K562 (cell line): ENCODE data around the gene APC. TPM values are rescaled to one million over a fixed set of nuclear protein-coding genes. Genes with fewer than 3 reads are reported as not detected.

Experiments used
- ATAC-seq: fragments of 200-7000 bp; cut with Tn5 transposase; 3 replicates; pipeline ENCODE4 v1.9.1; 2020; ENCODE audit warnings: moderate library complexity
- BruUV-seq: library from RNA; stranded (reverse); fragments of 400-500 nt; replicated peaks from 2 replicates; lab custom pipeline; 2021; lab: Mats Ljungman, UMichigan
- CTCF ChIA-PET: fragments of 300-600 bp; formaldehyde crosslinking; extraction: SDS; loops from one replicate; lab custom pipeline; 2021; ENCODE audit warnings: low intra/inter-chr PET ratio; lab: Yijun Ruan, JAX
- POLR2A ChIA-PET: fragments of 300-600, 350-650 bp; sonication (Branson Sonifier 250); formaldehyde crosslinking; extraction: SDS; loops from one replicate; lab custom pipeline; 2021; ENCODE audit warnings: antibody characterized with exemption, inconsistent platforms; lab: Yijun Ruan, JAX
- DNase-seq, 4 experiments: peaks; one replicate each; pipeline versions ENCODE4 v3.0.0 to v3.0.0-alpha.2; 2011 to 2018; ENCODE audit warnings: low spot score in 3 of 4, mixed read lengths in 3 of 4; ENCODE audit errors: extremely low read depth in 1 of 4
- FAIRE-seq: peaks from 2 replicates; lab custom pipeline; 2011; peaks lifted over from hg19 to GRCh38; lab: Jason Lieb, UNC
- H2AFZ ChIP-seq: 2 replicates; pipeline ENCODE4 v1.6.0; 2011; ENCODE audit warnings: low read depth, low read length, control low read depth, inconsistent platforms
- H3K27ac ChIP-seq: fragments of 200-600 bp; 3 replicates; pipeline ENCODE4 v1.8.0; 2011; ENCODE audit warnings: low read depth, mild to moderate bottlenecking, control low read depth, inconsistent platforms, low read length, moderate library complexity, mixed read lengths; ENCODE audit errors: extremely low read depth
- H3K27me3 ChIP-seq, 2 experiments: fragments of 300-600 bp in 1 of 2; 2 replicates in 1 of 2; 3 replicates in 1 of 2; pipeline versions ENCODE4 v1.6.0 to v1.8.0; 2011; ENCODE audit warnings: inconsistent platforms in 2 of 2, low read length in 2 of 2, mild to moderate bottlenecking in 1 of 2, mixed read lengths in 1 of 2, moderate library complexity in 1 of 2; ENCODE audit not compliant: control insufficient read depth in 2 of 2, insufficient read depth in 2 of 2
- H3K36me3 ChIP-seq: fragments of 300-600 bp; 3 replicates; pipeline ENCODE4 v1.8.0; 2011; ENCODE audit warnings: mild to moderate bottlenecking, low read length, inconsistent platforms; ENCODE audit not compliant: control insufficient read depth, insufficient read depth
- H3K4me1 ChIP-seq, 2 experiments: fragments of 200-600 bp in 1 of 2; replicated peaks in 1 of 2; 2 replicates in 1 of 2; 3 replicates in 1 of 2; pipeline versions ENCODE4 v1.5.1 to v1.8.0; 2011; ENCODE audit warnings: inconsistent platforms in 2 of 2, low read length in 2 of 2, mild to moderate bottlenecking in 1 of 2, mixed read lengths in 1 of 2, moderate library complexity in 1 of 2; ENCODE audit not compliant: control insufficient read depth in 2 of 2, insufficient read depth in 2 of 2
- H3K4me2 ChIP-seq: 2 replicates; pipeline ENCODE4 v1.6.1; 2011; ENCODE audit warnings: low read length, control low read depth, inconsistent platforms, mixed read lengths; ENCODE audit not compliant: insufficient read depth
- H3K4me3 ChIP-seq: fragments of 200-600 bp; sonication (generic), shearing (Covaris generic); 2 replicates; pipeline ENCODE4 v1.5.1; 2016; ENCODE audit warnings: control low read depth, inconsistent platforms
- H3K79me2 ChIP-seq: fragments of 200-600 bp; 3 replicates; pipeline ENCODE4 v1.8.0; 2011; ENCODE audit warnings: low read length, inconsistent platforms; ENCODE audit not compliant: control insufficient read depth, insufficient read depth
- H3K9ac ChIP-seq, 2 experiments: 2 replicates each; pipeline versions ENCODE4 v1.6.0 to v1.6.1; 2011; ENCODE audit warnings: low read depth in 2 of 2, low read length in 2 of 2, control low read depth in 1 of 2, inconsistent platforms in 1 of 2, mild to moderate bottlenecking in 1 of 2, mixed read lengths in 1 of 2; ENCODE audit not compliant: insufficient read depth in 1 of 2
- H3K9me1 ChIP-seq: one replicate; pipeline ENCODE4 v1.6.0; 2011; ENCODE audit warnings: inconsistent platforms, mild to moderate bottlenecking, low read length, moderate library complexity; ENCODE audit not compliant: control insufficient read depth, insufficient read depth
- H3K9me3 ChIP-seq: replicated peaks from 2 replicates; pipeline ENCODE4 v1.5.1; 2011; ENCODE audit warnings: low read depth, low read length, inconsistent platforms; ENCODE audit not compliant: control insufficient read depth, insufficient read depth
- H4K20me1 ChIP-seq: replicated peaks from 2 replicates; pipeline ENCODE4 v1.6.1; 2011; ENCODE audit warnings: low read length, inconsistent platforms, mixed read lengths; ENCODE audit not compliant: control insufficient read depth, insufficient read depth
- FOXK1 ChIP-seq: sonication (generic); formaldehyde crosslinking; IDR thresholded peaks from 2 replicates; pipeline ENCODE4 v1.8.0; 2022; ENCODE audit warnings: missing genetic modification reagents, mild to moderate bottlenecking, borderline replicate concordance
- KDM1A ChIP-seq, 2 experiments: fragments of 450-650 bp; IDR thresholded peaks; 2 replicates each; pipeline ENCODE4 v1.6.1; 2016; ENCODE audit warnings: mild to moderate bottlenecking in 2 of 2
- NELFE ChIP-seq: IDR thresholded peaks from 2 replicates; pipeline ENCODE4 v1.6.1; 2011; ENCODE audit warnings: mild to moderate bottlenecking; ENCODE audit not compliant: insufficient read depth, insufficient read length
- SMARCC2 ChIP-seq: fragments of 450-650 bp; IDR thresholded peaks from 2 replicates; pipeline ENCODE4 v1.6.1; 2017; ENCODE audit warnings: antibody characterized with exemption, moderate library complexity, mild to moderate bottlenecking, low read depth
- SNIP1 ChIP-seq: fragments of 450-650 bp; IDR thresholded peaks from 2 replicates; pipeline ENCODE4 v1.7.1; 2017; ENCODE audit warnings: low read depth, mild to moderate bottlenecking
- SRSF1 ChIP-seq: fragments of 200-400 bp; formaldehyde crosslinking; IDR thresholded peaks from 2 replicates; pipeline ENCODE4 v1.6.1; 2017; ENCODE audit warnings: mild to moderate bottlenecking, low read depth, low read length, moderate library complexity
- WGBS: fragments of 100-300 bp; shearing (Covaris generic); methylation state at CpG from one replicate; pipeline ENCODE4 v1.1.6; 2016; ENCODE audit warnings: low coverage, mixed read lengths; ENCODE audit not compliant: insufficient coverage; ENCODE audit errors: missing lambda C conversion rate; 5-methylcytosine and 5-hydroxymethylcytosine counted together
- in situ Hi-C: fragments of 300-500 bp; cut with MboI; formaldehyde crosslinking; loops from 4 replicates; pipeline ENCODE4 v1.15.0; 2018; ENCODE audit warnings: inconsistent platforms, mixed read lengths
- intact Hi-C: fragments of 100-400 bp; cut with micrococcal nuclease; formaldehyde crosslinking; loops from 2 replicates; pipeline ENCODE4 v1.14.2; 2022
- polyA plus RNA-seq, 8 experiments: library from polyadenylated mRNA; depleted of rRNA in 4 of 8; stranded (reverse) in 5 of 8; unstranded in 3 of 8; fragments of >200 nt; fragmentation: Nextera tagmentation in 2 of 8; fragmentation: Illumina TruSeq in 1 of 8; extraction: Ambion mirVana in 2 of 8; extraction: Trizol in 1 of 8; gene quantifications; 2 replicates each; pipeline versions ENCODE4 v1.2.1 to v1.2.3, GENCODE V29; 2011 to 2014; ENCODE audit warnings: inconsistent platforms in 1 of 8, missing spikeins in 1 of 8
- total RNA-seq, 7 experiments: library from RNA; depleted of rRNA in 6 of 7; stranded (reverse); fragments of >200 nt in 6 of 7; fragmentation: Illumina TruSeq in 2 of 7; extraction: Trizol in 2 of 7; gene quantifications; 2 replicates each; pipeline versions ENCODE4 v1.2.1 to v1.2.3, GENCODE V29; 2011 to 2021; ENCODE audit warnings: low replicate concordance in 1 of 7
- TF ChIP-seq, protein P1 (sequence below): fragments of 450-650 bp; formaldehyde crosslinking; conservative IDR thresholded peaks from 2 replicates; pipeline ENCODE4 v1.4.0; 2022; ENCODE audit warnings: mild to moderate bottlenecking, missing genetic modification characterization

The APC gene
- total and polyA plus RNA-seq, 9 of the 15 experiments (the other 6 are each of a cell fraction or from before 2014, with no cell fraction given): 5.7 to 29.5 (median 15.4) TPM

DNA sequence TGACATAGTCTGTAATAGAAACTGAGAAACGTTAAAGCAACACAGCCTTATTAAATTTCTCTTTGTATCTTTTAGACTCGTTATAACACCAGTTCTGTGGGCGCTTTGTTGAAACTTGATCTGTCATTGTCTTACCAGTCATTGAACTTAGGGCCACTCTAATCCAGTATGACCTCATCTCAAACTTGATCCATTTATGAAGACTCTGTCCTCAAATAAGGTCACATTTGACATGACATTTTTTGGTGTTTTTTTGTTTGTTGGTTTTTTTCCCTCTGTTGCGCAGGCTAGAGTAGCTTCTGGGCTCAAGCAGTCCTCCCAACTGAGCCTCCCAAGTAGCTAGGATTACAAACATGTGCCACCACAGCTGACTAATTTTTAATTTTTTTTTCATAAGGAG, 5.9 kb downstream of the APC start:
- Histone ChIP-seq H3K36me3 (peaks cover 4% of the 10 kb centered on the region; the same call in 1 of the 3 replicates), H3K9me3 (no peaks in the 10 kb centered on the region), H3K9me1 (no peaks in the 10 kb centered on the region), H3K79me2 (peaks cover 73% of the 10 kb centered on the region), H3K27me3 (no peaks in the 10 kb centered on the region), H2AFZ (no peak overlapping the region), H3K4me3 (no peak overlapping the region), H3K9ac (no peak overlapping the region), H3K4me1 (peaks cover 7 to 15% of the 10 kb centered on the region in 2 experiments; a peak in 4 of 5 replicates), H3K4me2 (no peak overlapping the region)
- CTCF ChIA-PET: no interaction called here
- WGBS: 65% methylated on average over 4 of the region's 4 CpGs
- DNase-seq (no peak), ATAC-seq (no peak), FAIRE-seq (no peak)
- intact Hi-C loops (loop anchor here (5.0 kb wide), 2 partner anchors 179 to 196 kb away; partner anchors contain the start of gene REEP5), in situ Hi-C loops (no loop called here)
- POLR2A ChIA-PET: interaction anchor here (0.9 kb wide), 1 partner anchor 13 kb away, joined by 3 read pairs; no protein-coding TSS in a partner anchor
- BruUV-seq: no TSS peak
- no peak for TF ChIP-seq NELFE
- TF ChIP-seq, protein P1, sequence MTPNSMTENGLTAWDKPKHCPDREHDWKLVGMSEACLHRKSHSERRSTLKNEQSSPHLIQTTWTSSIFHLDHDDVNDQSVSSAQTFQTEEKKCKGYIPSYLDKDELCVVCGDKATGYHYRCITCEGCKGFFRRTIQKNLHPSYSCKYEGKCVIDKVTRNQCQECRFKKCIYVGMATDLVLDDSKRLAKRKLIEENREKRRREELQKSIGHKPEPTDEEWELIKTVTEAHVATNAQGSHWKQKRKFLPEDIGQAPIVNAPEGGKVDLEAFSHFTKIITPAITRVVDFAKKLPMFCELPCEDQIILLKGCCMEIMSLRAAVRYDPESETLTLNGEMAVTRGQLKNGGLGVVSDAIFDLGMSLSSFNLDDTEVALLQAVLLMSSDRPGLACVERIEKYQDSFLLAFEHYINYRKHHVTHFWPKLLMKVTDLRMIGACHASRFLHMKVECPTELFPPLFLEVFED: no peak
- TF ChIP-seq SNIP1: no peak
- no peak for TF ChIP-seq FOXK1 (CRISPR knock-in tag)
- TF ChIP-seq SRSF1: no peak
- TF ChIP-seq KDM1A (IDR thresholded peaks at IDR 0.05): no peak
- no peak for TF ChIP-seq SMARCC2
- TF ChIP-seq, all 486 proteins: peak for 0
- Histone ChIP-seq H3K27ac (no peak overlapping the region), H4K20me1 (no peaks in the 10 kb centered on the region)
